NCI-H345 (cell line): Measurements from ENCODE around the gene MYO1B.

Experiments used
- DNase-seq: peaks from one replicate; lab custom pipeline; 2025; lab: John Stamatoyannopoulos, UW

Gene MYO1B

DNA sequence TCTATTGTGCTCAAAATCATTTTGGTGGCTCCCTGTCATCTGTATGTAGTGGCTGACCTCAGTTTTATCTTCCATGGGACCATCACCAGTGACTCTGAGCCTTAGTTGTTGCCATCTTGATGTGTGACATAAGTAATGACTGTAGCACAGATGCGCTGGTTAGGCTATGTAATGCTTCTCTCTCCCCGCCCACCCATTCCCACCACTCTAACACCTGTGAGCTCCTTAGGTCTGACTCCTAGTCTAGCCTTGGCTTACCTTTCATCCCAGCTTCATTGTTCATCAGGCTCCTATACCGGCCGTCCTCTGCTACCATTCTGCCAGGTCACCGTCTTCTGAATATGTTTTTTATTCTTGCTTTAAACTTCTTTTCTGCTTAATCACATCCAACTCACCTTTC, 17.2 kb downstream of the MYO1B start:
- DNase-seq = no peak

DNA sequence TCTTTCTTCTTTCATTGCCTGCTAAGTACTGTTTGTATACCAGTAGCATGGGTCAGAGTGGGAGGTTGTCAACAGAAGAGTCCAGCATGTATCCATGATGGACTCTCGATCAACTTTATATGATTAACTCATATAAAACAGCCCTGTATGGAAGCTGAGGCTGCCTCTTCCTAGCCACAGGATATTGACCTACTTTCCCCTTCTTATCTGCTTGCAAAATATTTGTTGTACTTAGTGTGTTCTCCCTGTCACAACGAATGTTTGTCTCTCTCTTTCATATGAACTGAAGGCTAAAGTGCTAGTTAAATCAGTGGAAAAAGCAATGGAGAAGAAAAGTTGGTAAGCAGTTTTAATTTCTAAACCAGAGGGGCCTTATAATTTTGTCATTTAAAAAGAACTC, 17.8 kb downstream of the MYO1B start:
- no peak for DNase-seq

DNA sequence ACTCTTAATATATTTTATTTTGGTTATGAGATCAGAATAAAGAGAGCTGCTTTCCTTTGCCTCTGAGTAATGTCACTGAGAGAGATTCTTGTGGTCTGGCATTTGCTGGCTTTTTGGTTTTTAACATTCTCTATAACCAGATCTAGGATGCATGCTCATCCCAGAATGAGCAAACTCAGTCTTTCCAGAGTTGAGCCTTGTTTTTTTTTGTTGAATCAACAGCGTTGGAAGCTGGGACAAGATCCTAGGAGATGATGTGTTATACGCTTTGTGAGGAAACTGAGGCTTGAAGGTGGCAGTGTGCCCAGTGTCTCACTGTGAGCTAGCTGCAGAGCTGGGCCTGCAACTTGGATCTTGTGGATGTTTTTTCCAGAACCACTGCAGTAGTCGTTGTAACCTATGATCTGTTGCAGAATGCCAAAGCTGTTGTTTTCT, 19.5 kb downstream of the MYO1B start:
- no peak for DNase-seq

DNA sequence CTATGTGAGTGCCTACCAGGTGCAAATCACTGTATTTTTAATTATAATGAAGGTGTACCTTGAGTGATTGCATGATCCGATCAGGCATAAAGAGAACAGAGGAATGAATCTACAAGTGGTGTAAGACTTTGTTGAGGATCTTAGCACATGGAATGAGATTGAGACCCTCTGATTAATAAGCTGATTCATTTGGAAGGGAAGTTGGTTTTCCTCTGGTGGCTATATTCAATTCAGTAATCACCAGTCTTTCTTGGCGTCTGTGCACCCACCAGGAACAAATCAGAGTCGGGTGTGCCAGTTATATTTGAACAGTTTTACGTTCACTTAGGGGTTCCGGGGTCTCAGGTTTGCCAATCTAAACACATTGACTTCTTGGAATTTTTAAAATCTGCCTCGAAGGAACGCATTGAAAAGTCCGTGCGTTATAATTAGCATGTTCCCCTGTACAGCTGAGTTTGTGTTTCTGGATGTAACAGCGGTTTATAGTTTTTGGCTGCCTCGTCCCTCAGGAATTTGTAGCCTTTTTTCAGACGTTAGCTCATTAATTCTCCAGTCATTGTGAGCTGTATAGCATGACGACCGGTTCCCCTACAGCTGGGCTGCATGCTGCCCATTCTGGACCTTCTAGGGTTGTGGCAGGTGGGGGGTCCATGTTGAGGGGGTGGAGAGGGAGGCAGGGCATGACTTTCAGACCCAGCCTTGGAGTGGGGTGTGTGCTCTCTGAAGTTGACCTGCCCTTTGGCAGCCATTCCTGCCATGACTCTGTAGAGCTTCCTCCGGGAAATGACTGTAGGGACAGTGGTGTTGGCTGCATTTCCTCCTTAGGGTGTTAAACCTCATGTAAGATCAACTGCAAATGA, 20.3 kb downstream of the MYO1B start:
- no peak for DNase-seq

DNA sequence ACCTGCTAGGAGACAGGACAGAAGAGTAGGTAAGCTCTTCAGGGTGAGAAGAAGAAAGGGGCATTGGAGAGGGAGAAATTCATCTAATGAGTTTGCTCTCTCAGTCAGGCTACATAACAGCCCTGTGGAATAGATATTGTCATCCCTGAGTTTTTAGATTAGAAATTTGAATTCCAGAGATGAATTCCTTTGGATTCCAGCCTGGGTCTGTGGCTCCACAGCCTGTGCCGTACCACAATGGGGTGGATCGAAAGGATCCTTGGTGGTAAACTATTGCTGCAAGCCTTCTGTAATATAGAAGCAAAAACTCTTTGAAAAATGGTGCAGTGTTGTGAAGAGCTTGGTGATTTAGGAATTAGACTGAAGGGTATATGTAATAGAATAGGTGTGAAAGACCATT, 21.0 kb downstream of the MYO1B start:
- no peak for DNase-seq

DNA sequence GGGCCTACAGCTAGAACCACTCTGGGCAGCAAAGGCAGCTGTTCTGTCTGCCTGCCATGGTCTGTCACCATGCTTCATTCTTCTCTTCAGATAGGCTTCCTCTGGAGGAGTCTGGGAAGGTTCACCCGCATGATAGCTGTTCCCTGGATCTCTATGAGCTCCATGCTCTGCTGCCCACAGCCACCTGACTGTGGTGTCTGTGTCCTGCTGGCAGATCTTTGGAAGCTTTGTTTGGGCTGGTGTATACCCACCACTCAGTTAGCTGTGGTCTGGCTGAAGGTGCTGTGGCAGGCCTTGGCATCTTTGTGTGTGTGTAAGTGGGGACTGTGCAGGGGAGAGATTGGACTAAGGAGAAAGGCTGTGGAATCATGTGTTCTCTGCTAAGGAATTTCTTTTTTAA, 23.4 kb downstream of the MYO1B start:
- DNase-seq = no peak

DNA sequence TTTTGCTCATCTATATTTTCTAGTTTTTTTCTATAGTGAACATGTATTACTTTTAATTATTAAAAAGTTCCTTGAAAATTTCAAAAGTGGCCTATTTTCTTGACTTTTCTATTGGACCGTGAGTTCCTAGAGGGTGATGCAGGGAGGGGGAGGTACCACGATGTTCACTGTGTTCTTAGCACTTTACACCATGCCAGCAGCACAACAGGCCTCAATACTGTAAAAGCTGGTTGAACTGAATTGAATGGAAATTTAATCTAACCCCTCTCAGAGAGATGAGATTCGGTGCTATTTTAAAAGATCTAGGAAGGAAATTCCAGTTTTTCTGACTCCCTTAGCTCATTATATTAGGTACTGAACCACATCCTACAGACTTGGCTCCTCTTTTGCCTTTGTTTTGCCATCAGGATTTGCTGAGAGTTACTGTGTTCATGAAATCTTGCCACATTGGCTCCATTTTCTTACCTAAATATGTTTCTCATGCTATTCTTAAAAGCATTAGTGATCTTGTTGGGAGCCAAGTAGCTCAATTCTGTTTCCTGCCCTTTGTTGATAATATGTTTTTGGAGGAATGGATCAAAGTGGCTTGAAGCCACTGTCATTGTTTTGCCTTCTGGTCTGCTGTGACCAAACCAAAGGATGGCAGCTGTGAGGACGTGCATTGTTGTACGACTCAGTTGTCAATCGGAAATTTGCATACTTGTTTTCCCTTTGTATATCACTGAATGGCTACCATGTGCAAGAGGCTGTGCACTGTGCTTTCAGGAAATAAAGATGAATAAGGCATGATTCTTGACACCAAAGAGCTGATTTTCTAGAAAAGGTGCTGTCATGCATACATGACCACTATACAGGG, 25.3 kb downstream of the MYO1B start:
- DNase-seq = peak; percentile 26

DNA sequence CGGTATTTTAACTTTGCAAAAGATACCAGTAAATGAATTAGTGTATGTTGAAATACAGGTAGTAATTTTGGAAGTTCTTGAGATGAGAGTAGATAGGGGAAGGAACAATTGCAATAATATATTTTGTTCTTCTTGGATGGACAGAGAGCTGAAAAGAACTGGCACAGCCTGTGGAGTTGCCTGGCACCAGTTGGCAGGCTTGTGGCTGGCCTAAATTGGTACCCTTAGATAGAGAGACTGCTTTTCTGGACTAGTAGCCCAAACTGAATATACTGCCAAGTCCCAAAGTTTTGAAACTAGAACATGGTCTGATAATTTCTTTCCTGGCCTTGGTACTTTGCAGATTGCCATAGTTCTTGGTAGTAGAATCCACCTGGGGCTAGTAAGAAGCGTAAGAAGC, 26.9 kb downstream of the MYO1B start:
- DNase-seq = no peak

DNA sequence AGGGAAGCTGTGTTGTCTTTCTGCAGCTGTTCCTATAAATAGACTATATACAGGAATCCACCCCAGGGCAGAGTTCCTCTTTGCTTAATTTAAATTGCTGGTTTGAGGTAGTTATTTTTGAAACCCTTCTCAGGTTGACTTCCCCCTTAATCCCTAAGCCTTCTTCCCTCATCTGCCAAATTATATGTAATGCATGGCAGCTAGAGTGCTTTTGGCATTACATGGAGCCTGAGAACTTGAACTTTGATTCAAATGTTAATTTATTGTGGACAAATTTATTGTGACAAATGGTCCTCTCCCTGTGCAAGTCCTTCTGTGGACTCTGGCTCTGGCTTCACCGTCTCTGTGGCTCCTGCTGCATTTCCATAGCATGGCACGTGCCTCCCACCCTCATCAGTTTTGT, 29.2 kb downstream of the MYO1B start:
- no peak for DNase-seq

DNA sequence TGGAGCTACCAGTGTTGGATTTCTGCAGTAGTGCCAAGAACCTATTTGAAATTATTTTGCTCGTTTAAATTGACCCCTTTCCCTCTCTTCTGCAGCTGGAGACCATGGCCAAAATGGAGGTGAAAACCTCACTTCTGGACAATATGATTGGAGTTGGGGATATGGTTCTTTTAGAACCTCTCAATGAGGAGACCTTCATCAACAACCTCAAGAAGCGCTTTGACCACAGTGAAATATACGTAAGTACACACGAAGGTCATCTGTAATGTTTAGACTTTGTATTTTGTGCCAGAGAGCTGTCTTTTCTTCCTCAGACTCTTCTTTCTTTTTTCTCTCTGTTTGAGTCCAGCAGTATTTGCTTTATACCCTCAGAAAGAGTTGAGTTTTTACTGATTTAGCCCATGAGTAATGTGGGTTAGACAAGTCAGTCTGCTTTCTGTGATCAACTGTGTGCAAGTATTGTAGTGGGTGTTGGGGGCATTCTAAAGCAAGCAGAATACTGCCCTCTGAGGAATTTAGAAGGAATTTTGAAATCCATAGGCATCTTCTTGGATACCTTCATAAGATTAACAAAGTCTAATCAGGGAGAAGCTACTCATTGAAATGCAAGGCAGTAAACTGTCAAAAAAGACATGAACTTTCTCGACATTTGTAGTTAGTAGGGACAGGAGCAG, 31.7 kb downstream of the MYO1B start:
- DNase-seq = no peak

DNA sequence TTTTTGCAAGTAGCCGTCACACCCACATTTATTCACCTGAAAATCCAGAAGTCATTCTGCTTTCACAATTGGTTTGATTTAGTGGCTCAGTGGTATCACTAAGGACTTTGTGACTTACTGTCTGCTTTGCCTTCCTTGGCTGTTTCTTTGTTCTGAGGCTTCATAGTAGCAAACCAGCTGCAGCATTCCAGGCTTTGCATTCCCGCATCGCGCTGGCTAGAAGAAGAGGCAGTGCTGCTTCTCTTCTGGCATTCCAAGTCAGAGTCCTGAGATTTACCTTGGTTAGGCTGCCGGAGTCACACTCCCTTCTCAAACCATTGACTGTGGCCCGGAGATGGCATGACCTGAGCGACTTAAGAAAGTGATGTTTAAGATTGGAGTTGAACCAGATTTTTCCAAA, 35.1 kb downstream of the MYO1B start:
- DNase-seq = no peak

DNA sequence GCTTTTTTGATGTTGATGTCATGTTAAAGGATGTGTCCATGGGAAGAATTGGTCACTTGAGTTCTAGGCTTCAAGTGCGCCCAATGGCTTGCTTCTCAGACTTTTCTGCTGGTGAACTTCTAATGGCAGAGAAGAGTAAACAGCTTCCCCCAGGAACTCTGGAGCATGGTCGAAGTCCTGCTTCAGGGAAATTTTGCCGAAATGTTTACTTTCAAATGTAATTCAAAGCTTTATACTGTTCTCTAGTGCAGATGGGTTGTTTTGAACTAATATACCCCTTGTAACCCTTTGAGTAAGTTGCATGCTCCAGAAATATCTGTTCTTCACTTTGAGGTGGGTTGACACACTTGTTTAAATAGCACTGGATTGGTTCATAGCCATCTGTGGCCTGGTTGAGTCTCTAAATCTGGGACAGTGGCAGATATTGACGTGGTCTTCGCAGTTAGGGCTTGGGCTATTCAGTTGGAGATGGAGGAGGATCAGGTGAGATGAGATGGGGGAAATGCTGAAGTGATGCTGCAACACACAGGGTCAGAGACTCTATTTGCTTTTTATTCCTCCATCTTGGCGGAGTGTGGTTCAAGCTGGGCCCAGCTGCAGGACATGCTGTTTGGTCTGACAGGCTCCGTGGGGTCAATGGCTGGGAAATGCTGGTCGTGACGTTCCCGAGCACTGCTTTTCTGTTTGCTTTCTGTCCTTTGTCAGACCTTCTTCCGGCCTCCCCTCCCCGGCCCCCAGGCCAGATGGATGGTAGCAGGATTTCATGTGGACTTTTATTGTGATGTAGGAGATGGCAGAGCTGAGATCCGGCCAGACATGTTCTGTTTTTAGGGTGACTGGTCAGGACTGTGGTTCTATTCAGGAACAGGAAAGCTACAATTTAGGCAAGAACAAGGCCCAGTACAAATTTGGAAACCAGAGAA, 35.9 kb downstream of the MYO1B start:
- DNase-seq = no peak

DNA sequence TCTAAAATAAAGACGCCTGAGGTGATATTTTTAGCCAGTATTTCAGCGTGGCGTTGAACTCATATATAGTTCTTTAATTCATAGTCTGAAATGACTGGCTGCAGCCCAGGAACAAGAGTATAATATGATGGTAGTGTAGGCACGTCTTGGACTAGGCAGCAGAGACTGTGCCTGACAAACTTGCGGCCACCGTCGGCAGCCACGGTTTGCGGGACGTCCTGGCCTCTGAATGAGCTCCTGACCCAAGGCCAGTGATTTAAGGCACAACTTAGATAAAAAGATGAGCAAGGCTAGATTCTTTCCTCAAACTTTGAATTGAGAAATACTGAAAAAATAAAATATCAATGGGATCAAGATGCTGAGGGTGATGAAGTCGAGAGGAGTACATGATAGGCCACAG, 40.0 kb downstream of the MYO1B start:
- DNase-seq = no peak

DNA sequence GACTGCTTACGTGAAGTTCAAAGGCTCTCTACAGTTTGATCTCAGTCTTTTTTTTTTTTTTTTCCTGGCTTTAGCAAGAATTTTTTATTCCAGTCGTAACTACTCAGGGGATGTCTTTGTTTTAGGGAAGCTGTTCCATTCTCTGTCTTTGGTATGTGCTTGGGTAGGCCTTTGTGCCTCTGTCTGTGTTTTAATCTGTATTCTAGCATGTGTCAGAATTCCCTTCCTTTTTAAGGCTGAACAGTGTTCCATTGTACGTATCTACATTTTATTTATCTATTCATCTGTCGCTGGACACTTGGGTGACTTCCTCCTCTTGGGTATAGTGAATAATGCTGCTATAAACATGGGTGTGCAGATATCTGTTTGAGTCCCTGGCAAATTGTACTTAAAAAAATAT, 42.6 kb downstream of the MYO1B start:
- DNase-seq = no peak

DNA sequence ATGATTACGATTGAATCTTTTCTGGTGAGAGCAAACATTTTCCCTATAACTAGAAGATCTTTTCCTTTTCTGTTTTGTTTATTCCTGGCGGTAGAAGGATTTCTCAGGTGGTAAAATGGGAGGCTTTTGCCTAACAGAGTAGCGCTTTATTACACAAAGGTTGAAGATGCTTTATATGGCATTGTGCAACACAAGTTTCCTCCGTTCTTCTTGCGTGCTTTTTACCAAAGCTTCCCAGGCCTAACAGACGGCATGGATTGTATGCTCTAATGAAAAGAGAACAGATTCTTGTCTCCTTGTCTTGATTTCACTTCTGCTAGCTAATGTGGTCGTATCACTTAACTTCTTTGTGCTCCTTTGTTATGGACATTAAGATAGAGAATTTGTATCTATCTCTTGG, 43.8 kb downstream of the MYO1B start:
- DNase-seq = no peak

DNA sequence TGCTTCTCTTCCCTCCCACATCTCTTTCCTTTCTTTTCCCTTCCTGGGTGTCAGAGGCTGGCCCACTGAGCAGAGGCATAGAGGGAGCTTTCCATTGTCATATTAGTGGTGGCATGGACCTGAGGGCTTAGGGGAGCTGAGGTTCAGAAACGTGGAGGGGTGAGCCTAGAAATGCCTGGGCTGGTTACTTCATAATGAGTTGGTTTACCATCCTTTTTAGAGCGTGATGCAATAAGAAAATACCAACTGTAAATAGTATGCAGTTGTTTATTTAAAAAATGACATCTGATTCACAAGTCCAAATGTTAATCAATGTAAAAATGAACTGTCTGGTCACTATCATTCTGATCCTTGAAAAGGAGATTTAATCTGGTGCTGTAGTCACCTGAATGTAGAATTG, 46.3 kb downstream of the MYO1B start:
- DNase-seq = no peak

DNA sequence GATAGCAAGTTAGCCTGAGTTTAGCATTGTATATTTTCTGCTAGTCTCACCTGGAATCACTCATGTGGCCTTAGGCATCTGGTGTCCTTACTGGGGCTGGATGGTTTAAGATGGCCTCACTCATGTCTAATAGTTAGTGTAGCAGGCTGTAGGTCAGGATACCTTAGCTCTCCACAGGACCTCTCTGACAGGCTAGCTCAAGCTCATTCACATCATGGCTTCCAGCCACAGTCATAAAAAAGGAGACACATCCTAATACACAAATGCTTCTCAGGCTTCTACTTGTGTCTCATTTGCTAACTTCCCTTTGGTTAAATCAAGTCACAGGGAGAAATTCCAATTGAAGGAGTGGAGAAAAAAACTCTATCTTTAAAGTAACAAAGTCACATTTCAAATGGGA, 47.7 kb downstream of the MYO1B start:
- DNase-seq = no peak

DNA sequence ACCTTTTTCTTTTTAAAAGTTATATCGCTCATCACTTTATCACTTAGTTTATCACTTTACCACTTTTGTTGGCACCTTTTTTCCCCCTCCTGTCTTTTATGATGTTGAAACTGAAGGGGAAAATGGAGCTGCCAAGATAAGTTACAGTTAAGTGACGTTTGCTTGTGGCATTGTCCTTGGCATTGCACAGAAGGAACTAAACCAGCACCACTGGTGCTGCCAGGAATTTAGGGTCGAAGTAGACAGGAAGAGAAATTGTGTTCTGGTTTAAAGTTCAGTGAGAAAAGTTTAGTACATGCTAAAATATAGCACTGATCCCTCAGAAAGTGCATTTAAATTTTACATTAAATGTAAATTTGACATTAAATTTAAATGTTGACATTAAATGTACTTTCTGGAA, 49.9 kb downstream of the MYO1B start:
- no peak for DNase-seq

DNA sequence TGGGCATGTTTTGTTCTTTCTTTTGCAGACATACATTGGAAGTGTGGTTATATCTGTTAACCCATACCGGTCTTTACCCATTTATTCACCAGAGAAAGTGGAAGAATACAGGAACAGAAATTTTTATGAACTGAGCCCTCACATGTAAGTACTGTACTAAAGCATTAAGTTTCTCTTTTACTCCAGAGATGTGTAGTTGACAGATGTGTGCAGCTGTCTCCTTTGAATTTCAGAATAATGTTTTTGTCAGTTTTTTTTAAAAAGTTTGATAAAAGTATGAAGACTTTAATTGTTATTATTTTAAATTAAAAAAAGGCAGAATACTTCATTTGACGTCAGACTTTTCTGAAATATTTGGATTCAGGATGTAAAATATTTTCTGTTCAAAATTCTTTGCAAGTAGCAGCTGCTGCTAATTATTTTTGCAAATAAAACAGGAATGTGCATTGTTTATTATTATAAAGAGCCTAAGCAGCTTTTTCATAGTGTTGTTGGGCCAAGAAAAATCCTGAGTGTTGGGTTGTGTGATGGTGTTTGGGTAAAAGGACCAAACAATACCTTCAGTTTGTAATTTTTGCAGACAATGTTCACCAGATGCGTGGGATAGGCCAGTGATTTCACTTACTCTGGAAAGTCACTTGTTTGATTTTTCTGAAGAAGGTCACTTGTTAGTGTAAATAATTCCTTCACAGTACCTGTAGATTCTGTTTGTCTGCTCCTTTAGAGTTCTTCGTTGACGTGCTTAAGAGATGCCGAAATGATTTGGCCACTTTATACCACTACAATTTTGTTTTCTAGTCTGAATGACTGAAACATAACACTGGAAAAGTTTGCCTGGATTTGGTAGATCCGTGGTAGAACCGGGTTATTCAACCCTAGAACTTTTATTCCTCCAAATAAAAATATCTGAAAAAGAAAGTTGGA, 51.1 kb downstream of the MYO1B start:
- DNase-seq = no peak

DNA sequence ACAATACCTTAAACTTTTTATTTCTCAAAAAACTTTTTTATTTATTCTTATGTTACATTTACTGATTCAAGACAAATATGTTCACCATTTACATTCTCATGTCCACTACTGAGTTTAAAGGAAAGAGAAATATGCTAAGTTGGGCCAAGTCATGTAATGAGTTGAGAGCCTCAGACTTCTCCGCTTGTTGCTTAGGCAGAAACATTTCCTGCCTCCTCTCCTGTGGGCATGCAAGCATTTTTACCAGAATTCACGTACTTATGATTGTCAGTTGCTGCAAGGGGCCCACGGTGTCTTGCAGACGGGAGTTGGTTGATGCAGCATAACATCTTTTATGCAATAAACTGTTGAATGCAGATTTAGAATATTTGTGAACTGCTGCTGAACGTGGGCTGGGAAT, 51.8 kb downstream of the MYO1B start:
- DNase-seq = no peak

DNA sequence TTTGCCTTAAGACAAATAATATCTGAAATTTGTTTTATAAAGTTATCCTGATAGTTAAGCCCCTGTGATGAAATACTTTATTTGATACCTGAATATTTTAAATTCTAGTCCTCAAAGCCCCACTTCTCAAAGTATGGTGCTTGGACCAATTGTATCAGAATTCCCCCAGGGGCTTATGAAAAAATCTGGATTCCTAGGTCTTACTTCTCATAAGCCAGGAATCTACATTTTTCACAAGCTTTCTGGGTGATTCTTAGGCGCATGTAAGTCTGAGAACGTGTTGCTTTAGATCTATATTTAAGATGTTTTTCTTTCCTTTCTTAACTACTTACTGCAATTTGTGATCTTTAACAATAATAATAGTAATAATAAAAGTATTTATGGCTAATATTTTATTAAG, 53.1 kb downstream of the MYO1B start:
- DNase-seq = no peak
